IMR-90 (cell line): ENCODE data around the gene CGRRF1. TPM values are rescaled to one million over a fixed set of nuclear protein-coding genes. Genes with fewer than 3 reads are reported as not detected.

Experiments used
- ATAC-seq: fragments of 200-7000 bp; cut with Tn5 transposase; 2 replicates; pipeline ENCODE4 v1.9.1; 2020; ENCODE audit warnings: low read depth, mild to moderate bottlenecking, moderate library complexity
- BruUV-seq: library from RNA; stranded (reverse); fragments of 400-500 nt; replicated peaks from 2 replicates; lab custom pipeline; 2021; lab: Mats Ljungman, UMichigan
- CTCF ChIA-PET: fragments of 300-600 bp; formaldehyde crosslinking; extraction: SDS; loops from one replicate; lab custom pipeline; 2021; ENCODE audit warnings: antibody characterized with exemption; lab: Yijun Ruan, JAX
- POLR2A ChIA-PET: fragments of 300-600 bp; sonication (Branson Sonifier 250); formaldehyde crosslinking; loops from one replicate; lab custom pipeline; 2022; ENCODE audit warnings: antibody characterized with exemption; ENCODE audit not compliant: unreplicated experiment; lab: Charles Lee
- DNase-seq: peaks from one replicate; pipeline ENCODE4 v3.0.0; 2013
- H2AFZ ChIP-seq: replicated peaks from 2 replicates; pipeline ENCODE3; 2013; ENCODE audit warnings: low read length, mild to moderate bottlenecking; ENCODE audit not compliant: poor library complexity
- H2AK5ac ChIP-seq: 2 replicates; pipeline ENCODE4 v1.6.1; 2013; ENCODE audit warnings: low read depth, low read length, inconsistent platforms
- H2AK9ac ChIP-seq: replicated peaks from 2 replicates; pipeline ENCODE3; 2013; ENCODE audit warnings: mild to moderate bottlenecking, low read depth, low read length, moderate library complexity; ENCODE audit not compliant: poor library complexity
- H2BK120ac ChIP-seq: 2 replicates; pipeline ENCODE4 v1.6.1; 2013; ENCODE audit warnings: low read depth, low read length, inconsistent platforms
- H2BK15ac ChIP-seq: 3 replicates; pipeline ENCODE4 v1.6.1; 2013; ENCODE audit warnings: low read depth, low read length, inconsistent platforms
- H2BK20ac ChIP-seq: 2 replicates; pipeline ENCODE4 v1.6.1; 2013; ENCODE audit warnings: low read depth, mild to moderate bottlenecking, inconsistent platforms, low read length, moderate library complexity
- H2BK5ac ChIP-seq: 2 replicates; pipeline ENCODE4 v1.6.1; 2013; ENCODE audit warnings: mild to moderate bottlenecking, low read depth, low read length, inconsistent platforms; ENCODE audit not compliant: poor library complexity, severe bottlenecking
- H3K14ac ChIP-seq: replicated peaks from 2 replicates; pipeline ENCODE4 v1.6.1; 2013; ENCODE audit warnings: low read depth, low read length, inconsistent platforms
- H3K18ac ChIP-seq: 2 replicates; pipeline ENCODE4 v1.6.1; 2013; ENCODE audit warnings: low read depth, low read length, control low read depth
- H3K23ac ChIP-seq: 2 replicates; pipeline ENCODE4 v1.6.1; 2013; ENCODE audit warnings: low read depth, low read length, inconsistent platforms
- H3K27ac ChIP-seq: 2 replicates; pipeline ENCODE4 v1.5.1; 2013; ENCODE audit warnings: mild to moderate bottlenecking, control low read depth, low read length; ENCODE audit not compliant: insufficient read depth
- H3K27me3 ChIP-seq: 2 replicates; pipeline ENCODE4 v1.6.1; 2013; ENCODE audit warnings: low read length; ENCODE audit not compliant: control insufficient read depth, insufficient read depth
- H3K36me3 ChIP-seq: 2 replicates; pipeline ENCODE4 v1.6.1; 2013; ENCODE audit warnings: low read length, mixed read lengths; ENCODE audit not compliant: control insufficient read depth, insufficient read depth
- H3K4ac ChIP-seq: 2 replicates; pipeline ENCODE4 v1.6.1; 2013; ENCODE audit warnings: low read depth, low read length, inconsistent platforms
- H3K4me1 ChIP-seq: 2 replicates; pipeline ENCODE4 v1.6.1; 2013; ENCODE audit warnings: low read length, mixed read lengths; ENCODE audit not compliant: control insufficient read depth, insufficient read depth
- H3K4me2 ChIP-seq: 2 replicates; pipeline ENCODE4 v1.6.1; 2013; ENCODE audit warnings: low read depth, mild to moderate bottlenecking, control low read depth, low read length, moderate library complexity
- H3K4me3 ChIP-seq: 2 replicates; pipeline ENCODE4 v1.5.1; 2013; ENCODE audit warnings: low read depth, mild to moderate bottlenecking, control low read depth, low read length, moderate library complexity; ENCODE audit not compliant: insufficient read depth
- H3K56ac ChIP-seq: 2 replicates; pipeline ENCODE4 v1.6.1; 2013; ENCODE audit warnings: low read length, inconsistent platforms; ENCODE audit not compliant: insufficient read depth; ENCODE audit errors: extremely low read depth
- H3K79me1 ChIP-seq, 2 experiments: 2 replicates each; pipeline ENCODE4 v1.6.1; 2013; ENCODE audit warnings: low read length in 2 of 2, inconsistent platforms in 1 of 2, low read depth in 1 of 2
- H3K9ac ChIP-seq: 2 replicates; pipeline ENCODE4 v1.6.1; 2013; ENCODE audit warnings: low read depth, low read length, control low read depth
- H3K9me1 ChIP-seq: 2 replicates; pipeline ENCODE4 v1.6.1; 2013; ENCODE audit warnings: low read length, inconsistent platforms; ENCODE audit not compliant: insufficient read depth
- H3K9me3 ChIP-seq: 2 replicates; pipeline ENCODE4 v1.6.1; 2013; ENCODE audit warnings: low read length; ENCODE audit not compliant: control insufficient read depth, insufficient read depth
- H4K20me1 ChIP-seq: 2 replicates; pipeline ENCODE4 v1.6.1; 2013; ENCODE audit warnings: low read length, inconsistent platforms; ENCODE audit not compliant: insufficient read depth
- H4K5ac ChIP-seq: 2 replicates; pipeline ENCODE4 v1.6.1; 2013; ENCODE audit warnings: mild to moderate bottlenecking, low read depth, low read length, control low read depth
- H4K8ac ChIP-seq, 2 experiments: 2 replicates each; pipeline ENCODE4 v1.6.1; 2013; ENCODE audit warnings: low read depth in 2 of 2, low read length in 2 of 2, control low read depth in 1 of 2, inconsistent platforms in 1 of 2
- H4K91ac ChIP-seq: 2 replicates; pipeline ENCODE4 v1.6.1; 2013; ENCODE audit warnings: low read depth, low read length, inconsistent platforms; ENCODE audit not compliant: insufficient read depth
- BHLHE40 ChIP-seq: fragments of 150-350 bp; IDR thresholded peaks from 2 replicates; pipeline ENCODE4 v1.6.1; 2016; ENCODE audit warnings: mild to moderate bottlenecking, low read depth, low read length
- FOS ChIP-seq: fragments of 150-350 bp; IDR thresholded peaks from 2 replicates; pipeline ENCODE4 v1.6.1; 2016; ENCODE audit warnings: low read depth, low read length
- MAZ ChIP-seq: IDR thresholded peaks from 2 replicates; pipeline ENCODE4 v1.6.1; 2012; ENCODE audit warnings: low read depth, mild to moderate bottlenecking, low read length, improper control_type of control experiment, moderate library complexity, borderline replicate concordance
- WGBS, 2 experiments: methylation state at CpG; one replicate each; pipeline versions ENCODE4 v1.1.5 to v1.1.7; 2013; ENCODE audit warnings: missing lambda C conversion rate in 2 of 2; ENCODE audit not compliant: insufficient read length in 1 of 2; ENCODE audit errors: extremely low coverage in 2 of 2; 5-methylcytosine and 5-hydroxymethylcytosine counted together
- dilution Hi-C: fragments of 300-500 bp; cut with HindIII; formaldehyde crosslinking; loops from one replicate; pipeline ENCODE4 v1.14.3; 2018; ENCODE audit warnings: low sequenced_read_pairs; ENCODE audit not compliant: unreplicated experiment
- in situ Hi-C: fragments of 300-500 bp; cut with MboI; formaldehyde crosslinking; loops from 3 replicates; pipeline ENCODE4 v1.14.3; 2019; ENCODE audit warnings: low sequenced_read_pairs, inconsistent platforms, mixed read lengths
- intact Hi-C: fragments of 100-400 bp; cut with micrococcal nuclease; formaldehyde crosslinking; loops from 2 replicates; pipeline ENCODE4 v1.10.0; 2022
- polyA plus RNA-seq, 3 experiments: library from polyadenylated mRNA; depleted of rRNA; stranded (reverse); fragments of >200 nt; gene quantifications; 2 replicates each; pipeline ENCODE4 v1.2.3, GENCODE V29; 2012; ENCODE audit warnings: low replicate concordance in 1 of 3
- total RNA-seq: library from RNA; depleted of rRNA; stranded (reverse); fragments of >200 nt; gene quantifications from 2 replicates; pipeline ENCODE4 v1.2.3, GENCODE V29; 2012

Gene CGRRF1
- total and polyA plus RNA-seq, 2 of the 4 experiments (the other 2 are of a cell fraction), result 6.0 to 13.8 TPM

DNA sequence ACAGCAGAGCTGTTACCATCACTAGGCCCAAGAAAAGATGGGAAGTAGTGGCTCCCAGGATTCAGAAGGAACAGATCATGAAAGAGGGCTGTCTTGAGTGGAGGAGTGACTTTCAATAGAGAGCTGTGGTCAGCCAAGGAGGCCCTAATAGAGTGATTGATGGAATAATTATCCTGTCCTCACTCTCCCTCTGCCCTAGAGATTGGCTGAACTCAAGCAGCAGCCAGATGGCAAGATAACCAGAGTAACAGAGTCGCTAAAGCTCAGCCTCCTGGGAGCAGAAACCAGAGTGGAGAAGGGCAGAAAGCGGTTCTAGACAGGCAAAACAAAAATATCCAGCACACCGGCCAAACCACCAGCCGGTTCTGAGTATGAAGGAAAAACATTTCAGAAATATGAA is 44.1 kb upstream of the CGRRF1 start:
- CTCF ChIA-PET, result no interaction called here
- no peak overlapping the region for H3K4me3 ChIP-seq
- H3K9me1 ChIP-seq, result no peaks in the 10 kb centered on the region
- H4K91ac ChIP-seq, result no peak overlapping the region
- BruUV-seq, result no TSS peak
- no peak overlapping the region for H3K4me2 ChIP-seq
- POLR2A ChIA-PET, result no interaction called here
- H3K9ac ChIP-seq, result no peak overlapping the region
- no peaks in the 10 kb centered on the region; the same call in 1 of the 2 replicates for H3K27me3 ChIP-seq
- H2AK5ac ChIP-seq, result no peak overlapping the region
- DNase-seq (no peak), ATAC-seq (no peak)
- TF ChIP-seq FOS, result no peak
- no peak for TF ChIP-seq BHLHE40
- TF ChIP-seq MAZ, result no peak
- H3K9me3 ChIP-seq, result peaks cover 5% of the 10 kb centered on the region; the same call in 1 of the 2 replicates
- no peak overlapping the region for H3K4ac ChIP-seq
- no peak overlapping the region for H3K18ac ChIP-seq
- no peak overlapping the region for H2AFZ ChIP-seq
- H4K5ac ChIP-seq, result no peak overlapping the region
- H2BK20ac ChIP-seq, result no peak overlapping the region
- H3K56ac ChIP-seq, result no peak overlapping the region
- no peak overlapping the region for H2BK120ac ChIP-seq
- H3K79me1 ChIP-seq, result no peaks in the 10 kb centered on the region
- H3K4me1 ChIP-seq, result no peaks in the 10 kb centered on the region
- no CpG with 5 or more reads among the region's 4 CpGs for WGBS, 2 experiments
- H3K14ac ChIP-seq, result no peak overlapping the region
- no peak overlapping the region for H4K8ac ChIP-seq
- no peak overlapping the region for H2AK9ac ChIP-seq
- in situ Hi-C loops (no loop called here), dilution Hi-C loops (no loop called here), intact Hi-C loops (no loop called here)
- no peaks in the 10 kb centered on the region for H4K20me1 ChIP-seq
- H2BK15ac ChIP-seq, result no peak overlapping the region
- no peaks in the 10 kb centered on the region; the same call in 1 of the 2 replicates for H3K36me3 ChIP-seq
- no peak overlapping the region for H2BK5ac ChIP-seq
- no peak overlapping the region for H3K23ac ChIP-seq
- no peak overlapping the region for H3K27ac ChIP-seq
